Gastrocnemius medialis (tissue), 4 donors: Measurements from ENCODE around the gene KRTAP9-7.

Experiments
- POLR2A ChIP-seq, 2 donors: fragments of 450-650 bp; IDR thresholded peaks; one replicate each; pipeline ENCODE4 v1.6.1; 2017; ENCODE audit warnings: antibody characterized with exemption in 2 of 2, mild to moderate bottlenecking in 2 of 2, moderate library complexity in 2 of 2
- TF ChIP-seq, protein P1 (sequence below), 5 experiments: fragments of 450-650 bp in 3 of 5; fragments of 200-600 bp in 2 of 5; sonication (generic) in 2 of 5; IDR thresholded peaks in 4 of 5; conservative IDR thresholded peaks in 1 of 5; 1 replicate in 4 of 5; 2 replicates in 1 of 5; pipeline ENCODE4 v1.5.1; 2016 to 2019; ENCODE audit warnings: antibody characterized with exemption in 5 of 5, mild to moderate bottlenecking in 3 of 5, moderate library complexity in 3 of 5

DNA sequence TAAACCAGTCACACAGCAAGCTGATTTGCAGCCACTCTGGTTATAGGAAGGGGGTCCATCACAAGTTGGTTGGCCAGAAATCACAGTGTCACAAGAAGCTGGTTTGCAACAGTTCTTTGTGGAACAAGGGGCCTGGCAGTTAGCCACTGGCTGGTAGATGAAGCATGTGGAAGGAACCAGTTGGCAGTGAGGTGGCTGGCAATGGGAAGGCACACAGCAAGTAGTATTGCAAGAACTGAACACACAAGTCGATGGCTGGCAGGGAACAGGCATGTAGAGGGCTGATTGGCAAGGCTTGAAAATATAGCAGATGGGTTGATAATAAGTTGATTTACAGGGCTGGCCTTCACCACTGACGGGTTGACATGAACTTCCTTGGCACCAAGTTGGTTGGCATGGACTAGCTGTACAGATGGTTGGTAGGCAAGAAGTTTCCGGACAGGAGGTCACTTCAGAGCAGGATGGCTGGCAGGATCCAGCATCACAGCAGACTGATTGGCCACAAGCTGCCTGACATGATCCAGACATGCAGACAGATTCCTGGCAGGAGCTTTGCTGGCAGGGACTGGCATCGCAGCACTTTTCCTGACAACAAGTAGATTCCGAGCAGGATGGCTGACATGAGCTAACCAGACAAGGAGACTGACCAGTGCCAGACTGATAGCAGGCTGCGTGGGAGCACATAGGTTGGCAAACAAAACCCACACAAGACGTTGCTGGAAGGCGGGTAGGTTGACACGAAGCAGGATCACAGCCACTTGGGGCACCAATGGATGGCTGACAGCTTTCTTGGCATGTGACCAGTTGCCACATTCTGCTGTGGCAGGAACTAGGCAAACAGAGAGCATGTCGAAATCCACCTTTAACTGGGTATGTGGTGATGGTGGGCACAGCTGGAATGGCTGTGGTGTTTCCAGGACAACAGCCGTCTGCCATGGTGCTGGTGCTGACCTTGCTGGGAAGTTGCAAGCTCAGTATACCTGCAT, 26.7 kb downstream of the KRTAP9-7 start, which contains the start of gene KRTAP29-1:
- TF ChIP-seq, protein P1, sequence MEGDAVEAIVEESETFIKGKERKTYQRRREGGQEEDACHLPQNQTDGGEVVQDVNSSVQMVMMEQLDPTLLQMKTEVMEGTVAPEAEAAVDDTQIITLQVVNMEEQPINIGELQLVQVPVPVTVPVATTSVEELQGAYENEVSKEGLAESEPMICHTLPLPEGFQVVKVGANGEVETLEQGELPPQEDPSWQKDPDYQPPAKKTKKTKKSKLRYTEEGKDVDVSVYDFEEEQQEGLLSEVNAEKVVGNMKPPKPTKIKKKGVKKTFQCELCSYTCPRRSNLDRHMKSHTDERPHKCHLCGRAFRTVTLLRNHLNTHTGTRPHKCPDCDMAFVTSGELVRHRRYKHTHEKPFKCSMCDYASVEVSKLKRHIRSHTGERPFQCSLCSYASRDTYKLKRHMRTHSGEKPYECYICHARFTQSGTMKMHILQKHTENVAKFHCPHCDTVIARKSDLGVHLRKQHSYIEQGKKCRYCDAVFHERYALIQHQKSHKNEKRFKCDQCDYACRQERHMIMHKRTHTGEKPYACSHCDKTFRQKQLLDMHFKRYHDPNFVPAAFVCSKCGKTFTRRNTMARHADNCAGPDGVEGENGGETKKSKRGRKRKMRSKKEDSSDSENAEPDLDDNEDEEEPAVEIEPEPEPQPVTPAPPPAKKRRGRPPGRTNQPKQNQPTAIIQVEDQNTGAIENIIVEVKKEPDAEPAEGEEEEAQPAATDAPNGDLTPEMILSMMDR (IDR thresholded peaks at IDR 0.05 in 4 of 5, conservative IDR thresholded peaks at IDR 0.05 in 1 of 5): no peak
- TF ChIP-seq POLR2A (IDR thresholded peaks at IDR 0.05): no peak
